ENCODE measurements around the gene MYO7B.

The MYO7B gene

GRCh38 chr2:127590386-127591190, 55.1 kb downstream of the MYO7B start:
- no peak for DNase-seq (ENCODE audit: low read depth)
- no peak for TF ChIP-seq CTCF (IDR thresholded peaks at IDR 0.05; ENCODE audit: control insufficient read depth, extremely low read depth, insufficient read depth)

GRCh38 chr2:127591221-127591923, 55.9 kb downstream of the MYO7B start:
- TF ChIP-seq CTCF (IDR thresholded peaks at IDR 0.05; ENCODE audit: control insufficient read depth, extremely low read depth, insufficient read depth): peak; percentile 93
- H3K4me3 ChIP-seq (ENCODE audit: low read depth, low read length): no peak overlapping the region
- DNase-seq (ENCODE audit: low read depth): no peak

More at GRCh38 chr2:127590386-127591190, 55.1 kb downstream of the MYO7B start:
- no peak overlapping the region for H3K4me3 ChIP-seq (ENCODE audit: low read depth, low read length)

GRCh38 chr2:127592761-127593227, 57.3 kb downstream of the MYO7B start:
- no peak for DNase-seq (ENCODE audit: low read depth)
- H3K4me3 ChIP-seq (ENCODE audit: low read depth, low read length): no peak overlapping the region
- no peak for TF ChIP-seq CTCF (IDR thresholded peaks at IDR 0.05; ENCODE audit: control insufficient read depth, extremely low read depth, insufficient read depth)

GRCh38 chr2:127593228-127594115, 58.0 kb downstream of the MYO7B start:
- no peak for TF ChIP-seq CTCF (IDR thresholded peaks at IDR 0.05; ENCODE audit: control insufficient read depth, extremely low read depth, insufficient read depth)
- DNase-seq (ENCODE audit: low read depth): no peak

GRCh38 chr2:127594116-127594591, 58.7 kb downstream of the MYO7B start:
- DNase-seq (ENCODE audit: low read depth): no peak
- TF ChIP-seq CTCF (IDR thresholded peaks at IDR 0.05; ENCODE audit: control insufficient read depth, extremely low read depth, insufficient read depth): no peak
- H3K4me3 ChIP-seq (ENCODE audit: low read depth, low read length): no peak overlapping the region

More at GRCh38 chr2:127593228-127594115, 58.0 kb downstream of the MYO7B start:
- no peak overlapping the region for H3K4me3 ChIP-seq (ENCODE audit: low read depth, low read length)

GRCh38 chr2:127596311-127597045, 61.0 kb downstream of the MYO7B start:
- no peak for DNase-seq (ENCODE audit: low read depth)
- no peak overlapping the region for H3K4me3 ChIP-seq (ENCODE audit: low read depth, low read length)
- no peak for TF ChIP-seq CTCF (IDR thresholded peaks at IDR 0.05; ENCODE audit: control insufficient read depth, extremely low read depth, insufficient read depth)

All from LNCaP clone FGC (cell line).